PFSK-1 (cell line): ENCODE measurements around the gene TULP4.

ENCODE experiments used
- FOXP2 ChIP-seq: optimal IDR thresholded peaks from 2 replicates; pipeline ENCODE3; 2011; ENCODE audit warnings: borderline replicate concordance, control low read depth, inconsistent platforms; ENCODE audit not compliant: insufficient read depth; ENCODE audit errors: extremely low read length, extremely low read depth
- POLR2AphosphoS5 ChIP-seq: IDR thresholded peaks from 2 replicates; pipeline ENCODE4 v1.6.1; 2012; ENCODE audit warnings: low read depth, mild to moderate bottlenecking, control low read depth, low read length, moderate library complexity
- SIN3A ChIP-seq: IDR thresholded peaks from 2 replicates; pipeline ENCODE4 v1.6.1; 2012; ENCODE audit warnings: mild to moderate bottlenecking, low read length, moderate library complexity, borderline replicate concordance; ENCODE audit not compliant: insufficient read depth

- no peak for TF ChIP-seq POLR2AphosphoS5
- TF ChIP-seq FOXP2 = no peak
- TF ChIP-seq SIN3A = no peak
Measured at GRCh38 chr6:158418501-158418900, 106.2 kb downstream of the TULP4 start.
